Skin of body (tissue), 2 donors: Measurements from ENCODE around the gene PRKRIP1. TPM values are rescaled to one million over a fixed set of nuclear protein-coding genes. Genes with fewer than 3 reads are reported as not detected.
"Not testable (repeated sequence)": the region's sequence is repeated elsewhere in the genome, so short reads cannot be mapped to it uniquely, and the experiment has no call there.

Experiments used
- DNase-seq: peaks from one replicate; lab custom pipeline; 2025; lab: John Stamatoyannopoulos, UW
- total RNA-seq: library from RNA; depleted of rRNA; stranded (reverse); fragments of >200 nt; gene quantifications from one replicate; pipeline ENCODE4 v1.2.3, GENCODE V29; 2014

PRKRIP1 gene
- total RNA-seq, 1 donor from 2014 or later, result 18.0 TPM

- no peak for DNase-seq
These were observed 59.4 kb downstream of the PRKRIP1 start for GRCh38 chr7:102455596-102455995.

GRCh38 chr7:102456327-102456726 lies 60.2 kb downstream of the PRKRIP1 start:
- no peak for DNase-seq

GRCh38 chr7:102457352-102457924 lies 61.3 kb downstream of the PRKRIP1 start:
- DNase-seq, result no peak

- DNase-seq, result no peak
These were observed 63.2 kb downstream of the PRKRIP1 start for GRCh38 chr7:102459221-102459844.

- no peak for DNase-seq
These were observed 64.3 kb downstream of the PRKRIP1 start for GRCh38 chr7:102460467-102460866.

GRCh38 chr7:102463841-102464576 lies 67.8 kb downstream of the PRKRIP1 start:
- no peak for DNase-seq

- peak; percentile 87 for DNase-seq
These were observed 68.6 kb downstream of the PRKRIP1 start, which contains the start of the genes ALKBH4 and LRWD1 for GRCh38 chr7:102464577-102465280. TSS of gene ALKBH4 (minus strand) at chr7:102464863. CDS start at chr7:102464836, 27 bp downstream. TSS of gene LRWD1 (plus strand) at chr7:102464984. CDS start at chr7:102465081, 97 bp downstream.

- DNase-seq, result no peak
These were observed 69.9 kb downstream of the PRKRIP1 start for GRCh38 chr7:102466097-102466496.

GRCh38 chr7:102467581-102468477 lies 71.7 kb downstream of the PRKRIP1 start:
- no peak for DNase-seq

GRCh38 chr7:102468478-102469350 lies 72.6 kb downstream of the PRKRIP1 start:
- DNase-seq, result no peak

- DNase-seq, result no peak
These were observed 73.3 kb downstream of the PRKRIP1 start for GRCh38 chr7:102469351-102469971.

- DNase-seq, result no peak
These were observed 74.0 kb downstream of the PRKRIP1 start for GRCh38 chr7:102469972-102470825.

GRCh38 chr7:102471791-102472125 lies 75.6 kb downstream of the PRKRIP1 start:
- no peak for DNase-seq

- DNase-seq, result no peak
These were observed 76.2 kb downstream of the PRKRIP1 start for GRCh38 chr7:102472126-102473041.

GRCh38 chr7:102473271-102473991 lies 77.3 kb downstream of the PRKRIP1 start:
- no peak for DNase-seq

- DNase-seq, result not testable (repeated sequence)
These were observed 78.0 kb downstream of the PRKRIP1 start for GRCh38 chr7:102474116-102474515.
